Measurements from ENCODE around the gene LBHD1.
A peak's percentile ranks its signal among the peaks of the same experiment; 100 is the strongest.
"Not testable (repeated sequence)": the region's sequence is repeated elsewhere in the genome, so short reads cannot be mapped to it uniquely, and the experiment has no call there.

The LBHD1 gene

DNA sequence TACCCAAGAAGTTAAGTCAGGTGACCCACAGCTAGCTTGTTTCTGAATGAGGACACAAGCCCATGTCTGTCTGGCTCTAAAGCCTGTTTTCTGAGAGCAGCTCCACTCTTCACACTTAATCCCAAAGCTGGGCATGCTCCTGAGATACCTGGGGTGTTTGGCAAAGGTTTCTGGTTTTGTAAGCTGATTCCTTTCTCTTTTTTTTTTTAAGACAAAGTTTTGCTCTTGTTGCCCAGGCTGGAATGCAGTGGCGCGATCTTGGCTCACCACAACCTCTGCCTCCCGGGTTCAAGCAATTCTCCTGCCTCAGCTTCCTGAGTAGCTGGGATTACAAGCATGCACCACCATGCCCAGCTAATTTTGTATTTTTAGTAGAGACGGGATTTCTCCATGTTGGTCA lies 21.6 kb upstream of the LBHD1 start:
- DNase-seq = not testable (repeated sequence)

DNA sequence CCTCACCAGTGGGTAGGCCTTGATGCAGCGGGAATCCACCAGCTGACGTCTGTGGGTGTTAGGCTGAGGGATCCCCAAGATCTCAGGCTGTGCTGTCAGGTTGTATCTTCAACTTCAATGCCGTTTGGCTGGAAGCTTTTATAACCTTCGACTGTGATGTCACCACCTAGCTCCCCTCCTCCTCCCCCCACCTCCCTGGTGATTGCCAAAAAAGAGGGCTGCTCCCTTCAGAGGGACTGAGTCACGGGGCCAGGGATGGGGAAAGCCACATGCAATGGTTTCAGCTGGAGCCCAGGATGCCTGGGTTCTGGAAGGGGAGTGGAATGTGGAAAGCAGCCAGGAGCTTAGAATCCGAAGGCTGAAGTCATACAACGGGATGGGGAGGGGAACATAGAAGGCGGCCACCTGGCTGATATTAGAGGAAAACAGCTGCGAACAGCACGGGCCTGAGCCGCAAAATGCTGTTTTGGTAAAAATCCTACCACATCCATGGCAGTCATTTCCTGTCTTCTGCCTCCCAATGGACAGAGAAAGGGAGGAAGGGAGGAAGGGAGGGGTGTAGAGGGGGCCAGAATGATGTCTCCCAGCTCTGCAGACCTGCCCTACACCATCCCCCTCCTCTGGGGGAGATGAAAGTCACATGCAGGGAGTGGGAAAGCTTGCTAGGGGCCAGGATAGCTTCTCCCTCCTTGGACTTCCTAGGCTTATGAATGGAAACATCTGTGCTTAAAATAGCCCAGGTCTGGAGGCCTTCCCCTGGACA lies 17.5 kb upstream of the LBHD1 start, which contains the start of gene LRRN4CL:
Gene LRRN4CL, minus strand, starts transcription at position 110 of the 763 bp plus-strand sequence. CDS start 1,022 bp downstream, outside the sequence.
- DNase-seq = no peak

DNA sequence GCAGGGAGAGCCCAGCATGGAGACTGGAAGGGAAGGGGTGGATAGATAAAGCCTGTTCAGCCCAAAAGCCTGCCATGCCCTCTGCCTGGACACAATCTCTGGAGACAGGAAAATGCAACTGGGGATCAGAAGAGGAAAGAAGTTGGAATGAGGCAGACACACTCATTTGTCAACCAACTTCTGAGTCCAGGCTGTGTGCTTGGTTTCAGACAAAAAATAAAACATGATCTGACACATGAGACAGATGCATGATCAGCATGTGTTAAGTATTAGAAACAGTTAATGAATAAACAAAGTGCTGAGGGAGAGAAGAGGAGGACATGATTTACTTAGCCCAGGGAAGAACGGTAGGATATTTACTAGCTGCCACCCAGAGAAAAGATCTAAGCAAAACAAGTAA lies 16.4 kb upstream of the LBHD1 start:
- no peak for DNase-seq

DNA sequence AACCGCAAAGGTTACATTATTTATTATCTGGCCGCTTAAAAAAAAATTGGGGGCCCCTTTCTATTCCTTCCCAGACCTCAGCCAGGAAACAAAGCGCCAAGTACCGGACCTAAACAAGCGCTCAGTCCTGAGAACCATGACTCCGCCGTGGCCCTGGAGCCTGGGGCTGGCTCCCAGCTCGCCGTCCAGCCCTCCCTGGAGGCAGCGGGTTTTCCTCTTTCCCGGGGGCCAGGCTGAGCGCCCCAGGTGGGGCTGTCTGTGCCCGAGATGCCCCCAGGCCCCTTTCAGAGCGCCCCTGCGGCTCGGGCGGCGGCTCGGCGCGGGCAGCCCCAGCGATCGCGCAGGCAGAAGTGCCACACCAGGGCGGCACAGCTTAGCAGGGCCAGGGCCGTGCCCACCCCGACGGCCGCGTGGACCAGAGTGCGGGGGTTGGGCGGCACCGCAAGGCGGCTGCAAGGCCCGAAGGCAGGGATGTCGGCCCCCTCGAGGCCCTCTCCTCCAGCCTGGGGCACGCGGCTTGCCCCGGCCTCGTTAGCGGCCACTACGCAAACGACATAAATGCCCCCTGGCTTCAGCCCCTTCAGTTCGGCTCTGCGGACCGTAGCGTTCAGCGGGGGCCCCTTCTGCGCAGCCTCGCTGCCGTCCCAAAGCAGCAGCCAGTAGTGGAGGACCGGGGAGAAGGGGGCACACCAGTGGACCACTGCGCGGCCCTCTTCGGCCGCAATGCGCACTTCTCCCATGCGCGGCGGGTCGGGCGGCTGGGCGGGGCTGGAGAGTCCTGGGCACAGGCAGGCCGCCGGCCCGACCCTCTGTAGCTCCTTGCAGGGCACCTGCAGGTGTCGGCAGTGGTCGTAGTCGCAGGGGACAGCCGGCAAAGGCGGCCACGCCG lies 15.7 kb upstream of the LBHD1 start:
- no peak for DNase-seq

DNA sequence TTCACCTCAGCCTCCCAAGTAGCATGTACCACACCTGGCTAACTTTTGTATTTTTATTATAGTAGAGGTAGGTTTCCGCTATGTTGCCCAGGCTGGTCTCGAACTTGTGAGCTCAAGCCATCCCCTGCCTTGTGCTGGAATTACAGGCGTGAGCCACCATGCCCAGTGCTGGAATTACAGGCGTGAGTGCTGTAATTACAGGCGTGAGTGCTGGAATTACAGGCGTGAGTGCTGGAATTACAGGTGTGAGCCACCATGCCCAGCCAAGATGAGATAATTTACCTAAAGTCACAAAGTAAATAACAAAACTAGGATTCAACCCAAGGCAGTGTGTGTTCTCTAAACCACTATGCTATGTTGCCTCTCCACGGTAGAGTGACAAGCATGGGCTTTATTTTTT lies 10.5 kb upstream of the LBHD1 start:
- DNase-seq = no peak

GRCh38 chr11:62680825-62681240 lies 8.8 kb upstream of the LBHD1 start:
- peak; percentile 26 for DNase-seq

DNA sequence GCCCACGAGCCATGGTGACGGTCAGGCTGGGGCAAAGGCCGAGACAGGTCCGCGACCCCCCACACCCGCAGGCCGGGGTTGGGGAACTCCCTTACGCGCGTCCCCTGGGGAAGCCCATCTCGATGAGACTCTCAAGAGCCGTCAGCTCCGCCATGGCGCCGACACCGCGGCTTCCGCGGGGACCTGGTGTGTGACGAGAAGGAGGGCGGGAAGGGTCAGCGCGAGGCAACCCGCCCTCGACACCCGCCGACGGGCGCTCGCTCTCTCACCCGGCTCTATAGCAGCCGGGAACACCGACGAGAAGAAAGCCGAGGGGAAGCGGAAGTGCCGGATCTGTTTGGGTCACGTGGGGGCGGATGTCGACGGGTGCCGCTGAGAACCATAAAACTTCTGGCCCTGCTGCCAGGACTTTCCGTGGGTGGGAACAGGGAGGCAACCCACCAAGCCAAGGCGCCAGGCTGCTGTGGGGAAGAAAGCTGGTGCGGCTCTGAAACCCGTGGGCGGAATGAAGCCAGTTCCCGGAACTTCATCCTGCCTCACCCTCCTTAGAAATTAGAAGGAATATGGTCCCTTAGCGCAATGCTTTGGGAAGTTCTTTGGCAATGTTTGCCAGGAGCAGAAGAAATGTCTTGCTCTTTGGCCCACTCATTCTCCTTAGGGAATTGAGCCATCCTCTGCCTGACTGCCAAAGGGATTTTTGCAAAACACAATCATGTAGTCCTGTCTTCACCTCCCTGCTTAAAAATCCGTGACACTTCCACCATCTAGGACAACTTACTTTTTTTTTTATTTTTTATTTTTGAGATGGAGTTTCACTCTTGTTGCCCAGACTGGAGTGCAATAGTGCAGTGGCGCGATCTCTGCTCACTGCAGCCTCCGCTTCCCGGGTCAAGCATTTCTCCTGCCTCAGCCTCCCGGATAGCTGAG lies 7.0 kb upstream of the LBHD1 start, which contains the start of gene UBXN1:
Gene UBXN1, minus strand, starts transcription at position 304 of the 927 bp plus-strand sequence. Its CDS starts 150 bp downstream, at position 154.
- DNase-seq = peak; percentile 75

GRCh38 chr11:62678433-62678769 lies 6.3 kb upstream of the LBHD1 start:
- DNase-seq = no peak

GRCh38 chr11:62677714-62678113 lies 5.6 kb upstream of the LBHD1 start:
- DNase-seq = no peak

- no peak for DNase-seq
Observed at GRCh38 chr11:62677156-62677555, 5.1 kb upstream of the LBHD1 start.

DNA sequence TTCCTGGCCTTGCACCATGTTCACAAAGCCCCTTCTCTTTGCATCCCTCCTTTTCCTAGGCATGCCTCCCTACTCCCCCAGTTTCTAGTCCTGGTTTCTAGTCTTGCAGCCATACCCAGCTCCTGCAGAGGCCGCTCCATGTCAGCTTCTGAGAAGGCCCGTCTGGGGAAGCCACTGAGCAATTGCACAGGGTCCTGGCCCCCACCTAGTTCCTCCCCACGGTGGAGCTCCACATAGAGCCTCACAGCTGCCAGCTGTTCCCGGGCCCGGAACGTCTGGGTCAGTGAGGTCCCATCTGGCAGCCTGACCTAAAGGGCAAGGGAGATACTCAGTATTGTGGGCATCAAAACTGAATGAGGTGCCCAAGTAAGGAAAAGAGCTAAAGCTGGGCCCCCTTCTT lies 4.6 kb upstream of the LBHD1 start:
- DNase-seq = no peak

GRCh38 chr11:62675415-62675814 lies 3.3 kb upstream of the LBHD1 start:
- DNase-seq = not testable (repeated sequence)

DNA sequence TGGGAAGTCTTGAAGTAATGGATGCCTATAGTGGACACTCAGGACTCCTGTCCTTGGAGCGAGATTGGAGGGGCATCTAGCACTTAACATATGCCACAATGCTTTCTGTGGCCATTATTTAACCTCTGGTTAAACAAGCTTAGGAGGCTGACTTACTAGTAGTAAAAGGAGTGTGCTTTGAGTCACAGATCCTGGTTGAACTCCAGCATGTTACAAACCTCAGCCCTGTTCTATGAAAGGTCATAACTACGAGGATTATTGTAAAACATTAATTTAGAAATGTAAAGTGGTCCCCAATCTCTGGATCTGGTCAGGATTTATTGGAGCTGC lies 1.1 kb upstream of the LBHD1 start:
- DNase-seq = no peak

DNA sequence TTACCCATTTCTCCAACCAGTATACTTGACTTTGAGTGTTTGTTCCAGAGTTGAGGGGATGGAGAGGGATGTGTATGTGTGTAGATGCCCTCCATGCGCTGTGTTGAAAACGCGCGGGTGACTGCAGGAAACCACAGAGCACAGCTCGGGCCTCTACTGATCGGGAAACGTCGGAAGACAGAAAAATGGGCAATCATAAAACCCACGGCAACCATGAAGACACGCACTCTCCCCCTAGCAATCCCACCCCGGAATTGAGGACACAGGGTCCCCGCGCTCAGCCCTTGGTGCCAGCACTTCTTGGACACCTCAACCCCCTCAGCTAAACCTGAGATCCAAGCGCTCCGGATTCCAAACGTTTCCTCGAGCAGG lies 845 bp downstream of the LBHD1 start:
- DNase-seq = no peak

- no peak for DNase-seq
Observed at GRCh38 chr11:62669420-62670161, 2.5 kb downstream of the LBHD1 start.

DNA sequence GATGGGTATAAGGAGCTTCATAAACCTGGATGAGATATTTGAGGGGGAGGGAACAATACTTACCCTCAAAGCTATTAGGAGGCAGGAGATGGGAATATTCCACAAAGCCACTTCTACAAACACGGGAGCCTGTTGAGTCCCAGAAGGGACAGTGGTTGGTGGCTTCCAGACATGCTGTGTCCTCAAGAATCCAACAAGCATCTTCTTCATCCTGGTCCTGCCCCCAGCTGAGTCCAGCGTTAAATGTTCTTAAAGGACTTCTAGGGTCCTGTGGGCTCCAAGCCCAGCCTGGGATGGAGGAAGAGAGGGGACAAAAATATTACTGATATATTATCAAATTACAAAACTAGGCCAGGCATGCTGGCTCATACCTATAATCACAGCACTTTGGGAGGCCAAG lies 4.6 kb downstream of the LBHD1 start:
- no peak for DNase-seq

- DNase-seq = no peak
Observed at GRCh38 chr11:62666259-62666926, 5.7 kb downstream of the LBHD1 start.

- peak; percentile 57 for DNase-seq
Observed at GRCh38 chr11:62665599-62666258, 6.3 kb downstream of the LBHD1 start.

- DNase-seq = peak; percentile 95
Observed at GRCh38 chr11:62665075-62665598, 6.9 kb downstream of the LBHD1 start, which contains the start of the genes C11orf98 and CSKMT. TSS of gene C11orf98 (minus strand) at chr11:62665210. CDS start at chr11:62665169, 41 bp downstream. TSS of gene CSKMT (plus strand) at chr11:62665312. CDS start at chr11:62665880, 568 bp downstream.

GRCh38 chr11:62664405-62665074 lies 7.5 kb downstream of the LBHD1 start:
- peak; percentile 46 for DNase-seq
